GM13977 (cell line): Measurements from ENCODE around the gene NSMF.

ENCODE experiments used
- DNase-seq: peaks from one replicate; pipeline ENCODE4 v3.0.0; 2012; ENCODE audit warnings: low spot score
- in situ Hi-C: fragments of 300-500 bp; cut with MboI; formaldehyde crosslinking; loops from one replicate; pipeline ENCODE4 v1.12.0; 2022; ENCODE audit warnings: low sequenced_read_pairs, low pct_unique_long_range_greater_than_20kb, mixed read lengths, inconsistent platforms; ENCODE audit not compliant: unreplicated experiment
- TF ChIP-seq, protein P1 (sequence below): IDR thresholded peaks from 2 replicates; pipeline ENCODE4 v1.5.1; 2012; ENCODE audit warnings: mild to moderate bottlenecking, control low read depth; ENCODE audit not compliant: insufficient read depth; ENCODE audit errors: extremely low read depth, missing control alignments

Gene NSMF

DNA sequence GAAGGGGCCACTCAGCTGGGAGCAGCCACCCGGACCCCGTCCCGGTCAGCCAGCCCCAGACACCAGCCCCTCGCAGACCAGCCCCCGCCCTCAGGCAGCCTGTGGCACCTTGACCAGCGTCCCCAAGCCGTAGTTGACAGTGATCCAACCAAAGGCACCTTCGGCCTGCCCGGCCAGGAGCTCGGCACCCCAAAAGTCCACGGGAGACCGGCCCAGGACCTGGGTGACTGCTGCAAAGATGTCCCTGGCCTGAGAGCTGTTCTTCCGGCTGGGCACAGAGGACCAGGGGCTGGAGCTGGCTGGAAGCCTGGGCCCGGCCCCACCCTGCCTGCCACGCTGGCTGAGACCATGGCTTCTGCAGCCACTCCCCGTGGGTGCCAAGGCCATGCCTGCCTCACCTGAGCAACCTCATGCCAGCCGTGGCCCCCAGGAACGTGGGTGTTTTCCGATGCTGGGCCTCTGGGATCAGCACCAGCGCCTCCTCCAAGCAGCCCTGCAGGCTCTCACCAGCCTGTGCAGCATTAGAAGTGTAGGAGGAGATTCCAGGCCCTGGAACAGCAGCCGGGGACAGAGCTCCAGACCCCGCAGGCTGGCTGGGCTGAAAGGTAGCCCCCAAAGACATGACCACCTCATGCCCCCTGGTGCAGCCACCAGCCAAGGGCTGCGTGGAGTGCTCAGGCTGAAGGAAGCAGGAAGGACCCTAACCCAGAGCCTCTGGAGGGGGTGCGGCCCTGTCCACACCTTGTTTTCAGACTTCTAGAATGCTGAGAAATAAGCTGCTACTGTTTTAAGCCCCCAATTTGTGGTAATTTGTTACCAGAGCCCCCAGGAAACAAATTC lies 22.2 kb downstream of the NSMF start:
- TF ChIP-seq, protein P1, sequence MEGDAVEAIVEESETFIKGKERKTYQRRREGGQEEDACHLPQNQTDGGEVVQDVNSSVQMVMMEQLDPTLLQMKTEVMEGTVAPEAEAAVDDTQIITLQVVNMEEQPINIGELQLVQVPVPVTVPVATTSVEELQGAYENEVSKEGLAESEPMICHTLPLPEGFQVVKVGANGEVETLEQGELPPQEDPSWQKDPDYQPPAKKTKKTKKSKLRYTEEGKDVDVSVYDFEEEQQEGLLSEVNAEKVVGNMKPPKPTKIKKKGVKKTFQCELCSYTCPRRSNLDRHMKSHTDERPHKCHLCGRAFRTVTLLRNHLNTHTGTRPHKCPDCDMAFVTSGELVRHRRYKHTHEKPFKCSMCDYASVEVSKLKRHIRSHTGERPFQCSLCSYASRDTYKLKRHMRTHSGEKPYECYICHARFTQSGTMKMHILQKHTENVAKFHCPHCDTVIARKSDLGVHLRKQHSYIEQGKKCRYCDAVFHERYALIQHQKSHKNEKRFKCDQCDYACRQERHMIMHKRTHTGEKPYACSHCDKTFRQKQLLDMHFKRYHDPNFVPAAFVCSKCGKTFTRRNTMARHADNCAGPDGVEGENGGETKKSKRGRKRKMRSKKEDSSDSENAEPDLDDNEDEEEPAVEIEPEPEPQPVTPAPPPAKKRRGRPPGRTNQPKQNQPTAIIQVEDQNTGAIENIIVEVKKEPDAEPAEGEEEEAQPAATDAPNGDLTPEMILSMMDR: no peak
- DNase-seq: no peak

DNA sequence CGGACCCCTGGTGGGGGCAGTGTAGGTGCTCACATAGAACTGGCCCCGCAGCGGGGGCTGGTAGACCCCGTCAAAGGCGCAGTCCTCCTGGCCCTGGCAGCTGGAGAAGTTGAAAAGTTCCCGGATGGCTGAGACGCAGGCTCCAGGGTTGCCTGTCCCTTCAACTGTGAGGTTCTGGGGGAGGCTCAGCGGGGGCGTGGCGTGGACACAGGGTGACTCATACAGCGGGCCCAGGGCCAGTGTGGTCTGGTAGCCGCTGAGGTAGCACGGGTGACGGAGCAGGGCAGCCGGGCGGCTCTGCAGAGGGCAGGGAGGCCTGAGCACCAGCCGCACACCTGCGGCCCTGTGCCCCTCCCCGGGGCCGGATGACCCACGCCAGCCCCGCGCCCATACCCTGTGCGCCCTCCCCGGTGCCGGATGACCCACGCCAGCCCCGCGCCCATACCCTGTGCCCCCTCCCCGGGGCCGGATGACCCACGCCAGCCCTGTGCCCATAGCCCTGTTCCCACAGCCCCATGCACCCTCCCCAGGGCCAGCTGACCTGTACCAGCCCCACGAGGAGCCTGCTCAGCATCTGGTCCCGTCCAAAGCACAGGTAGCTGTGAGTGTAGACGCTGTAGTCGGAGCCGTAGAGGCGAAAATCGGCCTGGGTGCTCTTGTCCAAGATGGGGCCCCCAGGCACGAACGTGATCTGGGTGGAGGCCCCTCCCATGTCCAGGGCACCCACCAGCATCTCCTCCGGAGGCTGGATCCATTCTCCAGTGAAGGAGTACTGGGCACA lies 23.0 kb downstream of the NSMF start:
- TF ChIP-seq, protein P1: no peak
- no peak for DNase-seq
- in situ Hi-C loops: no loop called here

More for the DNA sequence above, 22.2 kb downstream of the NSMF start:
- in situ Hi-C loops: no loop called here

DNA sequence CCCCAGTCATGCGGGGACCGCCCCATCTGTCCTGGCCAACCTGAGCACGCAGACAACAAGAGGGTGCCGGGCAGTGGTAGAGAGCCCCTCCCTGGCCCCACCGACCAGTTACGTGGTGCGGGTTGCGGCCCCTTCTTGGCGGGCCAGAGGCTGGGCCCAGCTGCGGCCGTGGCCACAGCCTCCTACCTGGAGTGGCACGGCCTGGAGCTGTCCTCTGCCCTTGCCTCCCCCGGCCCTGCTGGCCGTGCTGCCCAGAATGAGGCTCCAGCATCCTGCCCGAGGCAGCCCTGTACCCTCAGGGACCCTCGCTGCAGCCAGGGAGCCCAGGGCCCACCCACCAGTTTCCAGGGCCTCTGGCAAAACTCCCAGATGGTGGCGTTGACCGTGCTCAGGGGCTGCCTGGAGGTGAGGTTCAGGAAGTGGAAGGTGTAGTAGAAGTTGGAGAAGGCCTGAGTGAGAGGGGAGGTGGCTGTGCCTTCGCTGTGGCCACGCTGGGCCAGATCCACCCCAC lies 23.7 kb downstream of the NSMF start:
- in situ Hi-C loops: no loop called here

DNA sequence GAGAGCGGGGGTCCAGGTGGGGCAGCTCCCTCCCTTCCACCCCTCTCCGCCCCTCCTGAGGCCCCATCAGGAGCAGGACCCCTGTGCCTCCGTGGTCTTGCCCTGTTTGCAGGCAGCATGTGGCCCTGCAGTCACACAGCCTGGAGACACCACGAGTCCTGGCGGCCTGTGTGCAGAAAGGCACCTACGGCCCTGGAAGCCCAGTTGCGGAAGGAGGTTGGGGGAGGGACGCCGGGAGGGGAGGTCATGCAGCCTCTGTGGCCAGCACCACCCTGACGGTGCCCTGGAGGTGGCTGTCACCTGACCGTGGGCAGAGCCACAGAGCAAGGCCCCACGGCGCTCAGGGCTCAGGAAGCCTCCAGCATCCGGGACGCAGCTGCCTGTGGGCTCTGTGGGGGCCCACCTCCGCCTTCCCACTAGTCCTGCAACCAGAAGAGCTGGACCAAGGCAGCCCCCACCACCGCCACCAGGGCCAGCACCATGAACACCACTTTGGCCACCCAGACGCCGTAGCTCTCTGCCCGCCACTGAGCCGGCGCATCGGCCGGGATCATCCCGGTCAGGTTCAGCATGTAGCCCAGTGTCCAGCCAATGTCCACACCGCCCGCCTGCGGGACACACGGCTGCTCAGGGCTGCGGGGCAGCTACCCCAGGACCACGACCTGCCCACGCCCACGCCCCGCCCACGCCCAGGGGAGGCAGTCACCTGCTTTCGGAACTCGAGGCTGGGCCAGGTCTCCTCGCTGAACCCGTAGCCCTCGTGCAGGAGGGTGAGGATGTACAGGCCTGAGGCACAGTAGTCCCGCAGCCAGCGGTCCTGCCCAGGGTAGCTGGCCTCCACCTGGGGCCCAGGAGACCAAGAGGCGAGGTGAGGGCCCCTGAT lies 24.4 kb downstream of the NSMF start:
- no peak for DNase-seq
- in situ Hi-C loops: no loop called here
- TF ChIP-seq, protein P1: no peak

More for the DNA sequence above, 23.7 kb downstream of the NSMF start:
- no peak for DNase-seq
- TF ChIP-seq, protein P1: no peak

DNA sequence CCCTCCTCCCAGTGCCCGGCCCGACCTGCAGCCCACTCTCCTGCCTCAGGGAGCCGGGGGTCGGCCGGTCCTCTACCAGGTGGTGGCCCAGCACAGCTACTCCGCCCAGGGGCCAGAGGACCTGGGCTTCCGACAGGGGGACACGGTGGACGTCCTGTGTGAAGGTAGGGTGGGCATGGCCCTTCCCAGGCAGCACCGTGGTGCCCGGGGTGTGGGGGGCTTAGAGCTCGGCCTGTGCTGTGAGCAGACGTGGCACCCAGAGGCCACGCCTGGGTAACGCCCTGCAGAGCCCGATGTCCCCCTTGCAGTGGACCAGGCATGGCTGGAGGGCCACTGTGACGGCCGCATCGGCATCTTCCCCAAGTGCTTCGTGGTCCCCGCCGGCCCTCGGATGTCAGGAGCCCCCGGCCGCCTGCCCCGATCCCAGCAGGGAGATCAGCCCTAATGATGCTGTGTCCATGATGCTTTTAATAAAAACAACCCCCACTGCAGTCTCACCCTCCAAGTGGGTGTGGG lies 25.2 kb downstream of the NSMF start:
- no peak for DNase-seq
- in situ Hi-C loops: no loop called here
- TF ChIP-seq, protein P1: no peak
